ENCODE data around the gene UCK1.

The UCK1 gene

GRCh38 chr9:131546336-131547084, 15.4 kb upstream of the UCK1 start:
- Histone ChIP-seq H3K36me3 (ENCODE audit: insufficient read depth, low read length) (no peaks in the 10 kb centered on the region), H3K79me2 (ENCODE audit: insufficient read depth, low read length) (no peaks in the 10 kb centered on the region), H3K27ac (ENCODE audit: low read length) (no peak overlapping the region), H3K4me2 (ENCODE audit: insufficient read depth, low read length) (no peak overlapping the region), H3K9me3 (ENCODE audit: insufficient read depth, low read length, severe bottlenecking) (peaks cover 6% of the 10 kb centered on the region), H3K4me3 (ENCODE audit: low read depth in 1 of 2, low read length in 2 of 2) (no peak overlapping the region), H4K20me1 (ENCODE audit: insufficient read depth, low read length) (no peaks in the 10 kb centered on the region), H3K9ac (ENCODE audit: low read depth, low read length) (no peak overlapping the region), H2AFZ (ENCODE audit: low read depth, low read length) (no peak overlapping the region), H3K4me1 (ENCODE audit: insufficient read depth, low read length) (no peaks in the 10 kb centered on the region), H3K27me3 (ENCODE audit: insufficient read depth, low read length, poor library complexity) (no peaks in the 10 kb centered on the region)
- ATAC-seq (ENCODE audit: insufficient read depth, low read depth) (no peak), DNase-seq (no peak)
- TF ChIP-seq EZH2 (IDR thresholded peaks at IDR 0.05; ENCODE audit: borderline replicate concordance, low read depth, low read length, severe bottlenecking) (no peak), CTCF (IDR thresholded peaks at IDR 0.05; ENCODE audit: borderline replicate concordance, extremely low read depth, low read length, poor library complexity, severe bottlenecking) (no peak)

- Histone ChIP-seq H3K9me3 (ENCODE audit: insufficient read depth, low read length, severe bottlenecking) (peaks cover 6% of the 10 kb centered on the region), H3K27me3 (ENCODE audit: insufficient read depth, low read length, poor library complexity) (no peaks in the 10 kb centered on the region), H3K36me3 (ENCODE audit: insufficient read depth, low read length) (no peaks in the 10 kb centered on the region), H3K4me2 (ENCODE audit: insufficient read depth, low read length) (no peak overlapping the region), H3K27ac (ENCODE audit: low read length) (no peak overlapping the region), H3K4me1 (ENCODE audit: insufficient read depth, low read length) (no peaks in the 10 kb centered on the region), H4K20me1 (ENCODE audit: insufficient read depth, low read length) (no peaks in the 10 kb centered on the region), H3K79me2 (ENCODE audit: insufficient read depth, low read length) (no peaks in the 10 kb centered on the region), H2AFZ (ENCODE audit: low read depth, low read length) (no peak overlapping the region), H3K9ac (ENCODE audit: low read depth, low read length) (no peak overlapping the region), H3K4me3 (ENCODE audit: low read depth in 1 of 2, low read length in 2 of 2) (no peak overlapping the region)
- ATAC-seq (ENCODE audit: insufficient read depth, low read depth) (no peak), DNase-seq (no peak)
- TF ChIP-seq EZH2 (IDR thresholded peaks at IDR 0.05; ENCODE audit: borderline replicate concordance, low read depth, low read length, severe bottlenecking) (no peak), CTCF (IDR thresholded peaks at IDR 0.05; ENCODE audit: borderline replicate concordance, extremely low read depth, low read length, poor library complexity, severe bottlenecking) (no peak)
Observed at GRCh38 chr9:131545786-131546335, 14.8 kb upstream of the UCK1 start.

GRCh38 chr9:131545003-131545785, 14.1 kb upstream of the UCK1 start, which contains the start of gene PRRT1B:
Gene PRRT1B (plus strand): TSS chr9:131545523. CDS start chr9:131545616, 93 bp downstream.
- H3K4me2 ChIP-seq (ENCODE audit: insufficient read depth, low read length), result no peak within 1 kb of the TSS
- no peak within 1 kb of the TSS for H3K27ac ChIP-seq (ENCODE audit: low read length)
- H2AFZ ChIP-seq (ENCODE audit: low read depth, low read length), result no peak within 1 kb of the TSS
- no peaks in the 10 kb centered on the region for H3K36me3 ChIP-seq (ENCODE audit: insufficient read depth, low read length)
- no peak within 1 kb of the TSS for H3K4me3 ChIP-seq (ENCODE audit: low read depth in 1 of 2, low read length in 2 of 2)
- H4K20me1 ChIP-seq (ENCODE audit: insufficient read depth, low read length), result no peaks in the 10 kb centered on the region
- no peak within 1 kb of the TSS for H3K9ac ChIP-seq (ENCODE audit: low read depth, low read length)
- H3K79me2 ChIP-seq (ENCODE audit: insufficient read depth, low read length), result no peaks in the 10 kb centered on the region
- DNase-seq (no peak), ATAC-seq (ENCODE audit: insufficient read depth, low read depth) (no peak)
- no peaks in the 10 kb centered on the region for H3K27me3 ChIP-seq (ENCODE audit: insufficient read depth, low read length, poor library complexity)
- no peak for TF ChIP-seq EZH2 (IDR thresholded peaks at IDR 0.05; ENCODE audit: borderline replicate concordance, low read depth, low read length, severe bottlenecking)
- TF ChIP-seq CTCF (IDR thresholded peaks at IDR 0.05; ENCODE audit: borderline replicate concordance, extremely low read depth, low read length, poor library complexity, severe bottlenecking), result no peak
- H3K9me3 ChIP-seq (ENCODE audit: insufficient read depth, low read length, severe bottlenecking), result peaks cover 6% of the 10 kb centered on the region
- H3K4me1 ChIP-seq (ENCODE audit: insufficient read depth, low read length), result no peaks in the 10 kb centered on the region
